Breast epithelium (tissue), 4 donors: ENCODE results near the gene AFMID. TPM values are rescaled to one million over a fixed set of nuclear protein-coding genes. Genes with fewer than 3 reads are reported as not detected.

Experiments
- DNase-seq, 2 donors: peaks; one replicate each; pipeline ENCODE4 v3.0.0-alpha.2; 2019; ENCODE audit warnings: low spot score in 2 of 2
- H3K27ac ChIP-seq, 2 donors: fragments of 200-600 bp; sonication (generic) in 1 of 2; one replicate each; pipeline ENCODE4 v1.5.1; 2016 to 2019; ENCODE audit warnings: mild to moderate bottlenecking in 1 of 2
- H3K27me3 ChIP-seq, 2 donors: fragments of 200-600 bp; sonication (generic) in 1 of 2; one replicate each; pipeline versions ENCODE4 v1.5.1 to v1.6.0; 2017 to 2019; ENCODE audit warnings: control low read depth in 1 of 2, mild to moderate bottlenecking in 1 of 2
- H3K36me3 ChIP-seq: fragments of 200-600 bp; one replicate; pipeline ENCODE4 v1.5.1; 2019
- H3K4me1 ChIP-seq, 2 donors: fragments of 200-600 bp; sonication (generic); one replicate each; pipeline ENCODE4 v1.5.1; 2016 to 2019; ENCODE audit warnings: control low read depth in 1 of 2
- H3K4me3 ChIP-seq, 3 donors: fragments of 200-600 bp; sonication (generic); 1 replicate in 2 of 3; 2 replicates in 1 of 3; pipeline ENCODE4 v1.5.1; 2016 to 2019; ENCODE audit warnings: mild to moderate bottlenecking in 3 of 3, moderate library complexity in 2 of 3
- H3K9me3 ChIP-seq, 2 donors: fragments of 200-600 bp; sonication (generic) in 1 of 2; one replicate each; pipeline ENCODE4 v1.5.1; 2016 to 2019; ENCODE audit warnings: control low read depth in 1 of 2
- POLR2A ChIP-seq: fragments of 450-650 bp; IDR thresholded peaks from one replicate; pipeline ENCODE4 v1.6.1; 2016; ENCODE audit warnings: antibody characterized with exemption, mild to moderate bottlenecking, moderate library complexity
- POLR2AphosphoS5 ChIP-seq, 3 donors: sonication (generic); formaldehyde crosslinking; IDR thresholded peaks; one replicate each; pipeline ENCODE4 v1.6.1; 2017; ENCODE audit warnings: antibody characterized with exemption in 3 of 3
- intact Hi-C: fragments of 100-400 bp; cut with DNase I; formaldehyde crosslinking; loops from one replicate; pipeline ENCODE4 v1.15.1; 2023; ENCODE audit warnings: low total_unique reads
- total RNA-seq, 3 donors: library from RNA; depleted of rRNA; stranded (reverse); fragments of >200 nt; gene quantifications; one replicate each; pipeline ENCODE4 v1.1.0, GENCODE V29; 2016
- TF ChIP-seq, protein P1 (sequence below), 3 donors: fragments of 450-650 bp; IDR thresholded peaks; one replicate each; pipeline ENCODE4 v1.5.1; 2016 to 2017; ENCODE audit warnings: antibody characterized with exemption in 3 of 3, mild to moderate bottlenecking in 3 of 3, moderate library complexity in 3 of 3

The AFMID gene
- total RNA-seq, 3 donors from 2014 or later, result 12.3 to 66.2 (median 65.2) TPM

DNA sequence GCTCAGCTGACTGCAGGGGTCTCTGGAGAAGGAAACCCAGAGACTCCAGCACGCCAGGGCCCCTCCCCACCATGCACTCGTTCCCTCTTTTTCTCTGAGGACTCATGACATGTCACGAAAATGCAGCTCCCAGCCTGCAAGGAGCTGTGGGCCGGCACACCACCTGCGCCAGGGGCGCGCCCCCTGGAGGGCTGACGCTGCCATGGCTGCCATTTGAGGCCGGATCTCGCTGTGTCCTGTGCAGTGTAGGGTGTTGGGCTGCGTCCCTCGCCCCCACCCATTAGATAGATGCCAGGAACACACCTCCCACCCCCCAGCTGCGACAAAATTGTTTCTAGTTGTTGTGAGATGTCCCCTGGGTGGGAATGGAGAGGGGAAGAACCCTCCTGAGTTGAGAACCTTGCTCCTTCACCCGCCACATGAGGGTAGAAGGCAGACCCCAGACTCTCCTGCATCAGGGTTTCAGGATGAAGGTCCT is 10.6 kb upstream of the AFMID start:
- no peaks in the 10 kb centered on the region for H3K36me3 ChIP-seq
- peaks cover 5 to 16% of the 10 kb centered on the region in 2 donors for H3K4me1 ChIP-seq
- H3K4me3 ChIP-seq, result no peak overlapping the region
- H3K27me3 ChIP-seq, result no peaks in the 10 kb centered on the region
- peak overlapping the region; percentile 34 to 91 for H3K27ac ChIP-seq
- H3K9me3 ChIP-seq, result no peaks in the 10 kb centered on the region
- TF ChIP-seq POLR2AphosphoS5 (IDR thresholded peaks at IDR 0.05), result no peak
- TF ChIP-seq, protein P1, sequence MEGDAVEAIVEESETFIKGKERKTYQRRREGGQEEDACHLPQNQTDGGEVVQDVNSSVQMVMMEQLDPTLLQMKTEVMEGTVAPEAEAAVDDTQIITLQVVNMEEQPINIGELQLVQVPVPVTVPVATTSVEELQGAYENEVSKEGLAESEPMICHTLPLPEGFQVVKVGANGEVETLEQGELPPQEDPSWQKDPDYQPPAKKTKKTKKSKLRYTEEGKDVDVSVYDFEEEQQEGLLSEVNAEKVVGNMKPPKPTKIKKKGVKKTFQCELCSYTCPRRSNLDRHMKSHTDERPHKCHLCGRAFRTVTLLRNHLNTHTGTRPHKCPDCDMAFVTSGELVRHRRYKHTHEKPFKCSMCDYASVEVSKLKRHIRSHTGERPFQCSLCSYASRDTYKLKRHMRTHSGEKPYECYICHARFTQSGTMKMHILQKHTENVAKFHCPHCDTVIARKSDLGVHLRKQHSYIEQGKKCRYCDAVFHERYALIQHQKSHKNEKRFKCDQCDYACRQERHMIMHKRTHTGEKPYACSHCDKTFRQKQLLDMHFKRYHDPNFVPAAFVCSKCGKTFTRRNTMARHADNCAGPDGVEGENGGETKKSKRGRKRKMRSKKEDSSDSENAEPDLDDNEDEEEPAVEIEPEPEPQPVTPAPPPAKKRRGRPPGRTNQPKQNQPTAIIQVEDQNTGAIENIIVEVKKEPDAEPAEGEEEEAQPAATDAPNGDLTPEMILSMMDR (IDR thresholded peaks at IDR 0.05), result peak; percentile 56 to 78 (median 66)
- intact Hi-C loops, result loop anchor here (10.0 kb wide), 1 partner anchor 62 kb away; no protein-coding TSS in a partner anchor
- no peak for DNase-seq

DNA sequence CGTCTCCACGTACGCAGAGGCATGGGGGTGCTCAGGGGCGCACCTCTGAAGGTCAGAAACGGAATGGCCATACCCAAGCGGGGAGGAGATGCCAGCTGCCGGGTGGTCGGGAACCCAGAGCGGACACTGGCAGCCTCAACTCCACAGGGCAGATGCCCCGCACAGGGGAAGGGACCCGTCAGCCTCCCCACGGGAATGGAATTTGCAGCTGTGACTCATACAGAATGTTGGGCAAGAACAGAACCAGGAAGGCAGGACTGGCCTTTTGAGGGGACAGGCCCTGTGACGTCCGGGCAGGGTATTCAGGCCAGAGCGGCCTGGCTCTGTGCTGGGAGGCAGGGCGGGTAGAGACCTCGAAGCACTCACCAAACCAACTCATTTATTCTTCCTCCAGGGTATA is 7.8 kb upstream of the AFMID start:
- peak in 1 of 2 donors; percentile 73 for DNase-seq
- intact Hi-C loops, result loop anchor here (10.0 kb wide), 1 partner anchor 65 kb away; no protein-coding TSS in a partner anchor
- H3K4me1 ChIP-seq, result peaks cover 5 to 13% of the 10 kb centered on the region in 2 donors
- H3K36me3 ChIP-seq, result no peaks in the 10 kb centered on the region
- peak overlapping the region; percentile 83 to 92 for H3K27ac ChIP-seq
- no peaks in the 10 kb centered on the region for H3K9me3 ChIP-seq
- no peak overlapping the region for H3K4me3 ChIP-seq
- no peaks in the 10 kb centered on the region for H3K27me3 ChIP-seq
- TF ChIP-seq POLR2A (no peak), POLR2AphosphoS5 (IDR thresholded peaks at IDR 0.05) (peak in 2 of 3 donors; percentile 47 to 50)
- TF ChIP-seq, protein P1 (IDR thresholded peaks at IDR 0.05), result no peak

DNA sequence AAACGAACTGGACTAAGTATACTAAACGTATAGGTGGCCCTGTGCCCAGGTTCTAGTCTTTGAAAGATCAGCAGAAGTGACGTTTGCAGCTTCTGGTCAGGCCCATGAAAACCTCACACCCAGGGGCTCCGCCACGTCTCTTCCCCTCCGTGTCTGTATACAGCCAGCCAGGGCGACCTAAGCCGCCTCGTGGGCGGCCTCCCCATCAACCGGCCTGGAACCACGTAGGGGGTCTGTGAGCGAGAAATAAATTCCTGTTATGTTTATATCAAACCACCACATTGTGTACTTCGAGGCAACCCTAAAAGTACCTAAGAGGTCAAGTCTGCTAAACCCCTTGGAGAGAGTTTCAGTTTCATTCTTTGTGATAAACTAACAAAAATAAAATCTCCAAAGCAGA is 7.1 kb upstream of the AFMID start:
- no peaks in the 10 kb centered on the region for H3K9me3 ChIP-seq
- H3K27me3 ChIP-seq, result no peaks in the 10 kb centered on the region
- TF ChIP-seq, protein P1 (IDR thresholded peaks at IDR 0.05), result no peak
- TF ChIP-seq POLR2A, result no peak
- TF ChIP-seq POLR2AphosphoS5 (IDR thresholded peaks at IDR 0.05), result no peak
- no peak for DNase-seq
- peak overlapping the region; percentile 83 to 92 for H3K27ac ChIP-seq
- intact Hi-C loops, result no loop called here
- H3K36me3 ChIP-seq, result no peaks in the 10 kb centered on the region
- H3K4me3 ChIP-seq, result no peak overlapping the region
- H3K4me1 ChIP-seq, result peaks cover 4 to 12% of the 10 kb centered on the region in 2 donors

DNA sequence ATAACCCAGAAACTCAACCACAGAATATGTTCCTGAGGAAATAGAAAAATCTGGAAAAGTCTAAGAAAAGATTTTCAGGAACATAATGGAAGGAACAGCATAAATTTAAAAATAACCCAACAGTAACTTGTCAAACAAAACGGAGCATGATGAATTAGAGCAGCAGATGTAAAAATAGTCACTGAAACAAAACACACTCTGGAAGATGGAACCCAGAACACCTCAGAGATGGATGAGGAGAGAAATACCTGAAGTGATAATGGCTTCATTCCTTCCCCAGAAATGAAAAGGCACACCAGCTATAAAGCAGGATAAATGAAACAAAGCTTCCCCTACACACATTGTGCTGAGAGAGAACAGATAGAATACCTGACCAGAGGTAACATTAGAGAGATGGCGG is 6.7 kb upstream of the AFMID start:
- Histone ChIP-seq H3K27me3 (no peaks in the 10 kb centered on the region), H3K4me1 (peaks cover under 1 to 8% of the 10 kb centered on the region in 2 donors), H3K27ac (peak overlapping the region in 1 of 2 donors; percentile 92), H3K9me3 (no peaks in the 10 kb centered on the region), H3K36me3 (no peaks in the 10 kb centered on the region), H3K4me3 (no peak overlapping the region)
- TF ChIP-seq, protein P1 (IDR thresholded peaks at IDR 0.05), result no peak
- TF ChIP-seq POLR2A (no peak), POLR2AphosphoS5 (IDR thresholded peaks at IDR 0.05) (no peak)
- no peak for DNase-seq
- intact Hi-C loops, result no loop called here

DNA sequence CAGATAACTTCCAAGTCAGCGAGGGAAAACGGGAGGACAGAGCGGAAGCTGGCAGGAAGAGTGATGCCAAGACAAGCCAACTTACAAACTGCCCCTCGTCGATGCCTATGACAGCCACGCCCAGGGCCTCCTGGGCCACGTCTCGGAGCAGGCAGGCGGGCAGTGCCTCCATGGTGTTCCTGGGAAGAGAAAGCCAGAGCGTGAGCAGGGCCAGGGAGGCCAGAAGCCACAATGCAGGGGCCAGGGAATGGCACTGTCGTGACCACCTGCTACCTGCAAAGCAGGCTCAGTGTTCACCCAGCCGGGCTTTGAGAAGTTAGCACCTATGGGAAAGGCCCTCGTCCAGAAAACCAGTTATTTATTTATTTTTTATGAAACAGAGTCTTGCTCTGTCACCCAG is 4.7 kb upstream of the AFMID start:
- Histone ChIP-seq H3K4me3 (no peak overlapping the region), H3K27me3 (no peaks in the 10 kb centered on the region), H3K36me3 (no peaks in the 10 kb centered on the region), H3K9me3 (no peaks in the 10 kb centered on the region), H3K4me1 (peaks cover 3 to 10% of the 10 kb centered on the region in 2 donors), H3K27ac (no peak overlapping the region)
- TF ChIP-seq POLR2A, result no peak
- TF ChIP-seq POLR2AphosphoS5 (IDR thresholded peaks at IDR 0.05), result no peak
- TF ChIP-seq, protein P1 (IDR thresholded peaks at IDR 0.05), result no peak
- no peak for DNase-seq
- intact Hi-C loops, result no loop called here
